OCI-LY7 (cell line): ENCODE data around the gene SRPK2. TPM values are rescaled to one million over a fixed set of nuclear protein-coding genes. Genes with fewer than 3 reads are reported as not detected.

Source experiments
- BruUV-seq: library from RNA; stranded (reverse); fragments of 400-500 nt; replicated peaks from 2 replicates; lab custom pipeline; 2021; lab: Mats Ljungman, UMichigan
- CTCF ChIA-PET: fragments of 300-600 bp; sonication (Branson Sonifier 250); formaldehyde crosslinking; loops from one replicate; lab custom pipeline; 2022; ENCODE audit warnings: antibody characterized with exemption; ENCODE audit not compliant: unreplicated experiment; lab: Charles Lee
- POLR2A ChIA-PET: fragments of 300-600 bp; sonication (Branson Sonifier 250); formaldehyde crosslinking; loops from one replicate; lab custom pipeline; 2022; ENCODE audit warnings: antibody characterized with exemption; lab: Charles Lee
- DNase-seq: peaks from one replicate; pipeline ENCODE4 v3.0.0-alpha.2; 2015; ENCODE audit warnings: low spot score
- H2AFZ ChIP-seq: fragments of 200-600 bp; sonication (generic), shearing (Covaris generic); 2 replicates; pipeline ENCODE4 v1.6.1; 2014; ENCODE audit warnings: mild to moderate bottlenecking, antibody characterized with exemption, low read length, moderate library complexity
- H3K27ac ChIP-seq: fragments of 200-600 bp; sonication (generic); 2 replicates; pipeline ENCODE4 v1.5.1; 2014; ENCODE audit warnings: mixed run types, low read depth, mild to moderate bottlenecking, moderate library complexity, low read length, inconsistent platforms; ENCODE audit not compliant: poor library complexity, severe bottlenecking
- H3K36me3 ChIP-seq: fragments of 200-600 bp; sonication (generic); 2 replicates; pipeline ENCODE4 v1.6.1; 2014; ENCODE audit warnings: mild to moderate bottlenecking, antibody characterized with exemption, low read length, moderate library complexity, mixed read lengths; ENCODE audit not compliant: insufficient read depth
- H3K4me1 ChIP-seq: fragments of 200-600 bp; sonication (generic); 2 replicates; pipeline ENCODE4 v1.5.1; 2014; ENCODE audit warnings: mild to moderate bottlenecking, low read length; ENCODE audit not compliant: insufficient read depth, poor library complexity, severe bottlenecking
- H3K4me2 ChIP-seq: fragments of 200-600 bp; sonication (generic); 2 replicates; pipeline ENCODE4 v1.6.1; 2014; ENCODE audit warnings: mild to moderate bottlenecking, low read length
- H3K4me3 ChIP-seq: fragments of 200-600 bp; sonication (generic); 2 replicates; pipeline ENCODE4 v1.5.1; 2014; ENCODE audit warnings: mild to moderate bottlenecking, low read depth, low read length; ENCODE audit not compliant: poor library complexity, severe bottlenecking
- H3K79me2 ChIP-seq: fragments of 200-600 bp; sonication (generic); 2 replicates; pipeline ENCODE4 v1.6.1; 2016; ENCODE audit warnings: low read depth, mild to moderate bottlenecking, low read length, moderate library complexity, mixed read lengths; ENCODE audit not compliant: insufficient read depth
- H3K9me2 ChIP-seq: fragments of 200-600 bp; sonication (generic); 2 replicates; pipeline ENCODE4 v1.6.1; 2016; ENCODE audit warnings: mild to moderate bottlenecking, low read length, mixed read lengths; ENCODE audit not compliant: insufficient read depth
- H3K9me3 ChIP-seq: fragments of 200-600 bp; sonication (generic); 2 replicates; pipeline ENCODE4 v1.6.1; 2014; ENCODE audit warnings: mild to moderate bottlenecking, mixed run types, low read length, mixed read lengths
- H4K20me1 ChIP-seq: fragments of 200-600 bp; sonication (generic); 2 replicates; pipeline ENCODE4 v1.6.1; 2014; ENCODE audit warnings: mild to moderate bottlenecking, antibody characterized with exemption, low read length, moderate library complexity, mixed read lengths; ENCODE audit not compliant: insufficient read depth
- EZH2phosphoT487 ChIP-seq: fragments of 200-600 bp; sonication (generic); IDR thresholded peaks from 2 replicates; pipeline ENCODE4 v1.6.1; 2018; ENCODE audit warnings: low read depth, borderline replicate concordance, mild to moderate bottlenecking, mixed run types, antibody characterized with exemption, low read length, moderate library complexity, mixed read lengths
- intact Hi-C: fragments of 100-400 bp; cut with micrococcal nuclease; formaldehyde crosslinking; loops from one replicate; pipeline ENCODE4 v1.10.0; 2022; ENCODE audit not compliant: unreplicated experiment
- total RNA-seq, 2 experiments: library from RNA; depleted of rRNA in 1 of 2; stranded (reverse); fragments of >200 nt in 1 of 2; shearing (Covaris generic) in 1 of 2; gene quantifications; 2 replicates each; pipeline ENCODE4 v1.2.3, GENCODE V29; 2014 to 2022
- TF ChIP-seq, protein P1 (sequence below): fragments of 200-600 bp; sonication (generic); conservative IDR thresholded peaks from 2 replicates; pipeline ENCODE4 v1.5.1; 2014; ENCODE audit warnings: mild to moderate bottlenecking, antibody characterized with exemption, low read length, moderate library complexity, mixed read lengths

The SRPK2 gene
- total RNA-seq, 2 experiments from 2014 or later = 22.1 to 26.8 TPM

DNA sequence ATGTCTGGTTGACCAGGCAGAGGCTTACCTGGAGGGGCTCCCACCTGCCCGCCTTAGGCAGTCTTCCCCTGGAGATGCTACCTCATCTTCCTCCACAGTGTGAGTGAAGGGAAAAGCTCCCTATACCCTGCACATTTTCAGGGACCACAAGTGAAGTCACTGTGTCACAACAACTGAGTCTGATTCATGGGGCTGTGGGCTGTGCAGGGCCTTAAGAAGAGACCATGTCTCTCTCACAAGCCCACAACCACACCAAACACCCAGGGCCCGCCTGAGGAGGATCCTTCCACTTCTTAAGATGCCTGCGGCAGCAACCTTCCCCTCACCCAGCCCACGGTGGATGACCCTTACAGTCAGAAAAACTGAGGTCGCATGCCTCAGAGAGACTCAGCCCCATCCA lies 256.4 kb downstream of the SRPK2 start:
- TF ChIP-seq, protein P1, sequence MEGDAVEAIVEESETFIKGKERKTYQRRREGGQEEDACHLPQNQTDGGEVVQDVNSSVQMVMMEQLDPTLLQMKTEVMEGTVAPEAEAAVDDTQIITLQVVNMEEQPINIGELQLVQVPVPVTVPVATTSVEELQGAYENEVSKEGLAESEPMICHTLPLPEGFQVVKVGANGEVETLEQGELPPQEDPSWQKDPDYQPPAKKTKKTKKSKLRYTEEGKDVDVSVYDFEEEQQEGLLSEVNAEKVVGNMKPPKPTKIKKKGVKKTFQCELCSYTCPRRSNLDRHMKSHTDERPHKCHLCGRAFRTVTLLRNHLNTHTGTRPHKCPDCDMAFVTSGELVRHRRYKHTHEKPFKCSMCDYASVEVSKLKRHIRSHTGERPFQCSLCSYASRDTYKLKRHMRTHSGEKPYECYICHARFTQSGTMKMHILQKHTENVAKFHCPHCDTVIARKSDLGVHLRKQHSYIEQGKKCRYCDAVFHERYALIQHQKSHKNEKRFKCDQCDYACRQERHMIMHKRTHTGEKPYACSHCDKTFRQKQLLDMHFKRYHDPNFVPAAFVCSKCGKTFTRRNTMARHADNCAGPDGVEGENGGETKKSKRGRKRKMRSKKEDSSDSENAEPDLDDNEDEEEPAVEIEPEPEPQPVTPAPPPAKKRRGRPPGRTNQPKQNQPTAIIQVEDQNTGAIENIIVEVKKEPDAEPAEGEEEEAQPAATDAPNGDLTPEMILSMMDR = no peak
- no peak for TF ChIP-seq EZH2phosphoT487
- H4K20me1 ChIP-seq = no peaks in the 10 kb centered on the region
- no peak overlapping the region for H2AFZ ChIP-seq
- H3K79me2 ChIP-seq = no peaks in the 10 kb centered on the region
- no peak overlapping the region for H3K4me2 ChIP-seq
- ChIA-PET POLR2A (no interaction called here), CTCF (no interaction called here)
- no TSS peak for BruUV-seq
- H3K27ac ChIP-seq = no peak overlapping the region
- no peak overlapping the region for H3K4me3 ChIP-seq
- H3K9me2 ChIP-seq = no peaks in the 10 kb centered on the region
- no peaks in the 10 kb centered on the region for H3K4me1 ChIP-seq
- peaks cover 8% of the 10 kb centered on the region; the same call in 1 of the 2 replicates for H3K36me3 ChIP-seq
- H3K9me3 ChIP-seq = no peaks in the 10 kb centered on the region
- DNase-seq = no peak
- intact Hi-C loops = no loop called here

- Histone ChIP-seq H3K9me3 (no peaks in the 10 kb centered on the region), H3K36me3 (peaks cover 8% of the 10 kb centered on the region; the same call in 1 of the 2 replicates), H3K4me3 (no peak overlapping the region), H2AFZ (no peak overlapping the region), H3K9me2 (no peaks in the 10 kb centered on the region), H4K20me1 (no peaks in the 10 kb centered on the region), H3K4me2 (no peak overlapping the region), H3K27ac (no peak overlapping the region), H3K4me1 (no peaks in the 10 kb centered on the region), H3K79me2 (no peaks in the 10 kb centered on the region)
- no TSS peak for BruUV-seq
- intact Hi-C loops = no loop called here
- ChIA-PET CTCF (no interaction called here), POLR2A (no interaction called here)
- no peak for DNase-seq
- TF ChIP-seq EZH2phosphoT487 = no peak
- TF ChIP-seq, protein P1 = no peak
These were observed 256.8 kb downstream of the SRPK2 start for GRCh38 chr7:105131890-105132289.

DNA sequence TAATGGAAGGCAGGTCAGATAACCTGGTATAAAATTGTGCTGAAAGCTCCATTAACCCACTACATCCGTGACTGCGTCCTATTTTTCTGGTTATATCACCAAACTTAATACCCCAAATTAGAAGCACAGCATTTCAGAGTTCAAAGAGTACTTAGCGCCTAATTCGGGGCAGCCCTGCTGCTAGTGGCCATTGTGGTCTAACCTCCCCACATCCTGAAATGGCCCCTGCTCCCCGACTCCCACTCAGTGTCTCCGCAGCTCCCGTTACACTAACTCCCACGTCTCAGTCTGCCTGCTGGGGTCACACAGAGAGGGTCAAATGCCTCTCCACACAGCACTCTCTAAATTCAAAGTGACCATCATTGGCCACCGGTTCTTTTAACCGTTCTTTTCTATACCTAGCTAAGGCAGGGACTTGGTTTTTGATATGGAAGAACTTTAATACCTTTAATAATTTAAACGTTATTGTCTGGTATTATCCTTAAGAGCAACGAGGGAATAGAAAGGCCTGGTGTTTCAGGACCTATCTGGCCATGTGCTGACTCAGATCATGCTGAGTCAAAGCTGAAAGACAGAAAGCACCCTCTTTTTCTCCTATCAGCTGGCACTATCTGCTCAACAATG lies 257.6 kb downstream of the SRPK2 start:
- H3K4me2 ChIP-seq = no peak overlapping the region
- H3K79me2 ChIP-seq = no peaks in the 10 kb centered on the region
- H4K20me1 ChIP-seq = no peaks in the 10 kb centered on the region
- no peak for TF ChIP-seq EZH2phosphoT487
- TF ChIP-seq, protein P1 = no peak
- ChIA-PET POLR2A (interaction anchor here (0.6 kb wide), 2 partner anchors 20 to 64 kb away, joined by 4 to 6 read pairs; no protein-coding TSS in a partner anchor), CTCF (no interaction called here)
- H3K9me2 ChIP-seq = no peaks in the 10 kb centered on the region
- no peaks in the 10 kb centered on the region for H3K4me1 ChIP-seq
- no TSS peak for BruUV-seq
- H3K9me3 ChIP-seq = no peaks in the 10 kb centered on the region
- intact Hi-C loops = no loop called here
- no peak overlapping the region for H2AFZ ChIP-seq
- H3K4me3 ChIP-seq = no peak overlapping the region
- H3K27ac ChIP-seq = no peak overlapping the region
- peaks cover 8% of the 10 kb centered on the region; the same call in 1 of the 2 replicates for H3K36me3 ChIP-seq
- DNase-seq = no peak
